Stomach (tissue), 9 donors: Measurements from ENCODE around the gene CA11. TPM values are rescaled to one million over a fixed set of nuclear protein-coding genes. Genes with fewer than 3 reads are reported as not detected.

Experiments
- DNase-seq, 2 donors: peaks; one replicate each; pipeline versions ENCODE4 v3.0.0 to v3.0.0-alpha.2; 2013 to 2019
- H3K27ac ChIP-seq, 5 donors: fragments of 200-600 bp in 4 of 5; sonication (generic) in 4 of 5; one replicate each; pipeline ENCODE4 v1.5.1; 2013 to 2019; ENCODE audit warnings: mild to moderate bottlenecking in 1 of 5, moderate library complexity in 1 of 5
- H3K27me3 ChIP-seq, 3 donors: fragments of 200-600 bp; sonication (generic); one replicate each; pipeline ENCODE4 v1.5.1; 2017 to 2019; ENCODE audit warnings: mixed run types in 1 of 3
- H3K36me3 ChIP-seq, 4 donors: fragments of 200-600 bp; sonication (generic); 1 replicate in 3 of 4; 2 replicates in 1 of 4; pipeline ENCODE4 v1.5.1; 2016 to 2019
- H3K4me1 ChIP-seq, 4 donors: fragments of 200-600 bp; sonication (generic); one replicate each; pipeline ENCODE4 v1.5.1; 2016 to 2019
- H3K4me3 ChIP-seq, 4 donors: fragments of 200-600 bp; sonication (generic) in 3 of 4; one replicate each; pipeline ENCODE4 v1.5.1; 2016 to 2019; ENCODE audit warnings: mild to moderate bottlenecking in 1 of 4
- H3K9me3 ChIP-seq, 4 donors: fragments of 200-600 bp; sonication (generic); one replicate each; pipeline ENCODE4 v1.5.1; 2016 to 2019
- CTCF ChIP-seq, 7 experiments: fragments of 450-650 bp in 4 of 7; fragments of 200-600 bp in 3 of 7; sonication (generic) in 3 of 7; IDR thresholded peaks; one replicate each; pipeline ENCODE4 v1.5.1; 2016 to 2019; ENCODE audit warnings: antibody characterized with exemption in 7 of 7, control low read depth in 2 of 7, mild to moderate bottlenecking in 1 of 7
- EP300 ChIP-seq: sonication (generic); formaldehyde crosslinking; IDR thresholded peaks from one replicate; pipeline ENCODE4 v1.6.1; 2017; ENCODE audit warnings: antibody characterized with exemption
- POLR2A ChIP-seq, 4 donors: fragments of 450-650 bp; IDR thresholded peaks; one replicate each; pipeline ENCODE4 v1.6.1; 2016; ENCODE audit warnings: antibody characterized with exemption in 4 of 4, control low read depth in 2 of 4, mild to moderate bottlenecking in 1 of 4, moderate library complexity in 1 of 4
- POLR2AphosphoS5 ChIP-seq, 3 donors: sonication (generic); formaldehyde crosslinking; IDR thresholded peaks; one replicate each; pipeline ENCODE4 v1.6.1; 2016; ENCODE audit warnings: antibody characterized with exemption in 3 of 3
- WGBS, 5 donors: extraction: QIAGEN DNeasy Blood & Tissue Kit in 3 of 5; methylation state at CpG; one replicate each; pipeline versions ENCODE4 v1.1.5 to v1.1.7; 2013 to 2018; 5-methylcytosine and 5-hydroxymethylcytosine counted together
- intact Hi-C: fragments of 100-400 bp; cut with DNase I; formaldehyde crosslinking; loops from one replicate; pipeline ENCODE4 v1.15.1; 2023; ENCODE audit warnings: low total_unique reads
- polyA plus RNA-seq, 3 donors: library from polyadenylated mRNA; stranded (reverse); fragments of 200-250 nt; gene quantifications; one replicate each; pipeline ENCODE4 v1.2.3, GENCODE V29; 2013
- total RNA-seq, 5 donors: library from RNA; depleted of rRNA; stranded (reverse); fragments of >200 nt; gene quantifications; one replicate each; pipeline versions ENCODE4 v1.1.0 to v1.2.3, GENCODE V29; 2014 to 2016
- donor health status: healthy with polysubstance abuse.
- donor health status: Bipolar disorder and iron deficiency.
- donor health status: healthy.

Gene CA11
- total and polyA plus RNA-seq, 8 donors: 1.8 to 33.0 (median 15.8) TPM; not detected in 1

GRCh38 chr19:48656840-48657474 lies 11.0 kb upstream of the CA11 start:
- DNase-seq: peak in 1 of 2 donors; percentile 79
- H3K27ac ChIP-seq: no peak overlapping the region
- intact Hi-C loops: no loop called here
- no peaks in the 10 kb centered on the region for H3K9me3 ChIP-seq
- H3K4me1 ChIP-seq: peaks cover 0 to 22% (median 8%) of the 10 kb centered on the region in 4 donors
- 47 to 60% (median 54%) methylated on average over 16 of the region's 16 CpGs for WGBS, 5 donors
- H3K4me3 ChIP-seq: no peak overlapping the region
- no peak for TF ChIP-seq POLR2AphosphoS5 (IDR thresholded peaks at IDR 0.05)
- TF ChIP-seq POLR2A (IDR thresholded peaks at IDR 0.05): no peak
- no peak for TF ChIP-seq EP300
- TF ChIP-seq CTCF (IDR thresholded peaks at IDR 0.05): no peak
- no peaks in the 10 kb centered on the region for H3K27me3 ChIP-seq
- no peaks in the 10 kb centered on the region for H3K36me3 ChIP-seq

GRCh38 chr19:48654299-48655059 lies 8.5 kb upstream of the CA11 start:
- peak in 1 of 2 donors; percentile 68 for DNase-seq
- no peak for TF ChIP-seq EP300
- TF ChIP-seq POLR2AphosphoS5 (IDR thresholded peaks at IDR 0.05): no peak
- no peak for TF ChIP-seq CTCF (IDR thresholded peaks at IDR 0.05)
- TF ChIP-seq POLR2A (IDR thresholded peaks at IDR 0.05): no peak
- WGBS, 5 donors: 39 to 63% (median 42%) methylated on average over 9 to 11 of the region's 11 CpGs
- Histone ChIP-seq H3K4me3 (no peak overlapping the region), H3K27me3 (no peaks in the 10 kb centered on the region), H3K4me1 (peaks cover 0 to 5% (median 2%) of the 10 kb centered on the region in 4 donors), H3K36me3 (no peaks in the 10 kb centered on the region), H3K27ac (no peak overlapping the region), H3K9me3 (no peaks in the 10 kb centered on the region)
- intact Hi-C loops: no loop called here

GRCh38 chr19:48651683-48652048 lies 5.7 kb upstream of the CA11 start:
- WGBS, 5 donors: 71 to 98% (median 89%) methylated on average over 5 of the region's 5 CpGs
- Histone ChIP-seq H3K4me1 (peaks cover 0 to 8% (median 5%) of the 10 kb centered on the region in 4 donors), H3K4me3 (no peak overlapping the region), H3K27me3 (no peaks in the 10 kb centered on the region), H3K36me3 (no peaks in the 10 kb centered on the region), H3K9me3 (no peaks in the 10 kb centered on the region), H3K27ac (no peak overlapping the region)
- intact Hi-C loops: no loop called here
- TF ChIP-seq POLR2A (IDR thresholded peaks at IDR 0.05) (no peak), POLR2AphosphoS5 (IDR thresholded peaks at IDR 0.05) (no peak), CTCF (IDR thresholded peaks at IDR 0.05) (no peak)
- DNase-seq: no peak

GRCh38 chr19:48650974-48651682 lies 5.1 kb upstream of the CA11 start:
- WGBS, 5 donors: 88 to 91% (median 89%) methylated on average over 12 of the region's 12 CpGs
- intact Hi-C loops: no loop called here

More at GRCh38 chr19:48650974-48651682, 5.1 kb upstream of the CA11 start:
- Histone ChIP-seq H3K27me3 (no peaks in the 10 kb centered on the region), H3K9me3 (no peaks in the 10 kb centered on the region), H3K36me3 (no peaks in the 10 kb centered on the region), H3K4me1 (peaks cover 0 to 14% (median 9%) of the 10 kb centered on the region in 4 donors), H3K27ac (no peak overlapping the region), H3K4me3 (no peak overlapping the region)
- no peak for DNase-seq
- TF ChIP-seq POLR2A (IDR thresholded peaks at IDR 0.05): no peak
- TF ChIP-seq CTCF (IDR thresholded peaks at IDR 0.05): no peak
